GM12891 (cell line): Measurements from ENCODE around the gene EXOC4.

ENCODE experiments used
- POLR2A ChIP-seq: IDR thresholded peaks from 2 replicates; pipeline ENCODE4 v1.6.1; 2011; ENCODE audit warnings: low read depth, low read length, control low read depth
- TAF1 ChIP-seq: IDR thresholded peaks from 2 replicates; pipeline ENCODE4 v1.6.1; 2011; ENCODE audit warnings: low read depth, low read length, control low read depth

- TF ChIP-seq TAF1 = no peak
- no peak for TF ChIP-seq POLR2A
Measured at GRCh38 chr7:133682364-133683181, 429.7 kb downstream of the EXOC4 start.
